K562 treated with DMSO at 1 percent for 4 hours (cell line): ENCODE data around the gene TLE2. TPM values are rescaled to one million over a fixed set of nuclear protein-coding genes. Genes with fewer than 3 reads are reported as not detected.

Source experiments
- total RNA-seq: library from RNA; unstranded; fragments of 300-600 nt; gene quantifications from 2 replicates; pipeline ENCODE4 v1.2.3, GENCODE V29; 2022; ENCODE audit not compliant: insufficient read depth

Gene TLE2
- total RNA-seq, result 82.1 and 92.1 TPM in 2 replicates

GRCh38 chr19:3029065-3029923, at the start of gene TLE2:
TSS of gene TLE2 (minus strand) at chr19:3029280. CDS start at chr19:3028904, 376 bp downstream.

GRCh38 chr19:3062165-3063105, 33.4 kb upstream of the TLE2 start, which contains the start of gene TLE5:
TSS of gene TLE5 (minus strand) at chr19:3062495. CDS start at chr19:3062200, 295 bp downstream.

DNA sequence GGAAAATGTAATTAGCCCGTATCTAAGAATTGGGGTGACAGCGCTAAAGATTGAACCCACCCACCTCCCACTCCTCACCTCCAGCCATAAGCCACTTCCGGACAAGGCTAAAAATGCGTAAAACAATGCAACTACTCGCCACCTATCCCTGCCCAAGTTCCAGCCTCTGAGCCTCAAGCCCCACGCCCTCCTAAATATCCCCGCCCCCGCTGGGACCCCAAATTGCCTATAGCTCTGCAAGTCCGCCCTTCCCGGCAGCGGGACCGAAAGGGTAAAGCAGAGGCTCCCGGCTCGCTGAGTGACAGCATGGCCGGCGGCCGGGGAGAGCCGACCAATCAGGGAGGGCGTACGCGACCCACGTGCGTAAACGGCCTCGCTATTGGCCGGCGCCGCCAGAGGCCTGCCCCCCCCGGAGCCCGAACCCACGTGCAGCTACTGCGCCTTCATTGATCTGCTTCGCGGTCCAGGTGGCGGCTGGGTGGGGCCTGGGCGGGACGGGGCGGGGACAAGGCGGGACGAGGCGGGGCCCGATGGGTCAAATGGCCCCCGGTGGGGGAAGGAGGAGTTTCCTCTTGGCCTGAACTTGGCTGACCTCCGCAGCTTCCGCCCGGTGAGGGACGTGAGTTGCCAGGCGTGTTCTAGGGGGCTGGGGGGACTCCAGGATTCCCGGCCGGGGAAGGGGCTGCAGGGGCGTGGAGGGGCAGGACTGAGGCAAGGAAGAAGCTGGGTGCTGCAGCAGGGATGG, 51.9 kb downstream of the TLE2 start, which contains the start of gene TLE6:
TLE6 (plus strand) TSS at position 564 of the 745 bp plus-strand sequence. CDS start 670 bp downstream, outside the sequence.

Other genes with a start within 250 kb of the TLE2 start
- 118 and 130 TPM in 2 replicates for gene SGTA, start 246.0 kb downstream of the TLE2 start, total RNA-seq
- gene THOP1, start 243.8 kb downstream of the TLE2 start, total RNA-seq, result 128 and 158 TPM in 2 replicates
- 1.9 and 2.1 TPM in 2 replicates for gene ZNF554, start 209.4 kb downstream of the TLE2 start, total RNA-seq
- gene ZNF555, start 187.8 kb downstream of the TLE2 start, total RNA-seq, result 1.4 TPM in 2 replicates
- gene ZNF556, start 161.9 kb downstream of the TLE2 start, total RNA-seq, result 0.48 TPM in 1 of 2 replicates, not detected in the other
- 3.2 and 4.1 TPM in 2 replicates for gene ZNF57, start 128.4 kb downstream of the TLE2 start, total RNA-seq
- 2.2 and 5.2 TPM in 2 replicates for gene ZNF77, start 84.3 kb downstream of the TLE2 start, total RNA-seq
- gene TLE6, start 51.7 kb downstream of the TLE2 start, total RNA-seq, result 2.9 and 8.3 TPM in 2 replicates
- 394 and 395 TPM in 2 replicates for gene TLE5, start 33.2 kb upstream of the TLE2 start, total RNA-seq
- 24.6 and 28.8 TPM in 2 replicates for gene GNA11, start 65.1 kb upstream of the TLE2 start, total RNA-seq
- not detected in 2 replicates for gene GNA15, start 106.8 kb upstream of the TLE2 start, total RNA-seq
- gene S1PR4, start 149.5 kb upstream of the TLE2 start, total RNA-seq, result not detected in 2 replicates
- 54.1 and 63.5 TPM in 2 replicates for gene NCLN, start 156.7 kb upstream of the TLE2 start, total RNA-seq
- not detected in 2 replicates for gene CELF5, start 195.4 kb upstream of the TLE2 start, total RNA-seq